ENCODE measurements around the gene PPFIA3. TPM values are rescaled to one million over a fixed set of nuclear protein-coding genes. Genes with fewer than 3 reads are reported as not detected.
"Not testable (repeated sequence)": the region's sequence is repeated elsewhere in the genome, so short reads cannot be mapped to it uniquely, and the experiment has no call there.

Gene PPFIA3
- polyA plus RNA-seq, 1 of the 3 experiments (the other 2 are of a cell fraction) = 5.7 TPM

DNA sequence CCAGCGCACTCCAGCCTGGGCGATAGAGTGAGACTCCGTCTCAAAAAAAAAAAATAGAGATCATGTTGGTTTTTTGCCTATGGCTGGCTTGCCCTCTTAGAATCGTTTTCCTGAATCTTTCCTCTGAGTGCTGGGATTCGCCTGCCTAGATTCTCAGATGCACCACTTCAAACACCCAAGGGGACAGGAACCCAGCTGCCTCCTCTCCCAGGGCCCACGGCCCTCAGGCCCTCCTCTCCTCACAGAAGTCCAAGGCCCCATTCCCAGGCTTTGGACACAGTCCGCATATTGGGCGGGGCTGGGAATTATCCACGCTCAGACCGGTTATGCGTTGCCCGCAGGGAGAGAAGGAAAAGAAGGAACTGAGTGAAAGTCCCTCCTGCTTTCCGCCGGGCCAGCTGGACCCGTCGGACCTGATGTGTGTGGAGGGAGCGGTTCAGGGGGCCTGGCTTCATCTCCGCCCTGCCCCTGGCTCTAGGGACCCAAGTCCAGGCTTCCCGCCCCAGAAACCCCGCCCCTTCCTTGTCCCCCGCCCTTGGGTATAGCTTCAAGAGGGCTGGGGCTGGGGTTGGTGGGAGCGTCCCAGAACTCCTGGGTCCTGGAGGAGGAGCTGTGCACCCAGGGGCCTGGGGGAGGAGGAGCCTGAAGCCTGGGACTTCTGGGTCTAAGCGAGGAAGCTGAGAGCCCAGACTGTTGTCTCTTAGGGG, 5.8 kb downstream of the PPFIA3 start:
- H3K9ac ChIP-seq = no peak overlapping the region
- H2AFZ ChIP-seq (ENCODE audit: low read depth) = no peak overlapping the region
- no peak for DNase-seq
- no peaks in the 10 kb centered on the region for H3F3A ChIP-seq (replicated peaks; ENCODE audit: insufficient read depth)
- no peaks in the 10 kb centered on the region for H3K79me2 ChIP-seq (ENCODE audit: insufficient read depth)
- H3K36me3 ChIP-seq (replicated peaks in 1 of 2; ENCODE audit: control insufficient read depth in 1 of 2, insufficient read depth in 2 of 2, low read length in 1 of 2) = no peaks in the 10 kb centered on the region
- 86% methylated on average over 19 of the region's 23 CpGs for WGBS (ENCODE audit: low lambda C conversion rate)
- no peaks in the 10 kb centered on the region for H3K9me2 ChIP-seq
- no peaks in the 10 kb centered on the region for H3K9me3 ChIP-seq
- no peak for TF ChIP-seq CHD2 (IDR thresholded peaks at IDR 0.05; ENCODE audit: low read length, partially characterized antibody)
- no peak for TF ChIP-seq RCOR1 (IDR thresholded peaks at IDR 0.05; ENCODE audit: low read length)
- no peak for TF ChIP-seq FOSL2 (IDR thresholded peaks at IDR 0.05; ENCODE audit: borderline replicate concordance, low read depth)
- TF ChIP-seq IRF3 (IDR thresholded peaks at IDR 0.05; ENCODE audit: low read depth, low read length) = no peak
- TF ChIP-seq, protein P1, sequence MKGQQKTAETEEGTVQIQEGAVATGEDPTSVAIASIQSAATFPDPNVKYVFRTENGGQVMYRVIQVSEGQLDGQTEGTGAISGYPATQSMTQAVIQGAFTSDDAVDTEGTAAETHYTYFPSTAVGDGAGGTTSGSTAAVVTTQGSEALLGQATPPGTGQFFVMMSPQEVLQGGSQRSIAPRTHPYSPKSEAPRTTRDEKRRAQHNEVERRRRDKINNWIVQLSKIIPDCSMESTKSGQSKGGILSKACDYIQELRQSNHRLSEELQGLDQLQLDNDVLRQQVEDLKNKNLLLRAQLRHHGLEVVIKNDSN (IDR thresholded peaks at IDR 0.05; ENCODE audit: borderline replicate concordance, low read depth) = no peak
- no peak overlapping the region for H3K4me2 ChIP-seq
- ChIA-PET CTCF (interaction anchor here (1.0 to 2.8 kb wide), 4 partner anchors 11 to 27 kb away, joined by 3 to 10 read pairs (median 4); partner anchors contain the start of gene LIN7B), POLR2A (interaction anchor here (1.1 kb wide), 1 partner anchor 17 kb away, joined by 4 read pairs; no protein-coding TSS in a partner anchor)
- H3K4me1 ChIP-seq (ENCODE audit: control insufficient read depth in 1 of 2, insufficient read depth in 2 of 2, low read depth in 1 of 2, low read length in 1 of 2) = peaks cover 10 to 17% of the 10 kb centered on the region in 2 experiments; a peak in 2 of 4 replicates
- H3K4me3 ChIP-seq (ENCODE audit: low read depth in 2 of 2, low read length in 1 of 2) = no peak overlapping the region
- no peaks in the 10 kb centered on the region for H4K20me1 ChIP-seq (ENCODE audit: insufficient read depth)
- H3K27me3 ChIP-seq (ENCODE audit: insufficient read depth) = no peaks in the 10 kb centered on the region
- no peak overlapping the region for H3K27ac ChIP-seq (ENCODE audit: low read depth in 2 of 2, low read length in 1 of 2)

- Histone ChIP-seq H3K9ac (no peak overlapping the region), H2AFZ (ENCODE audit: low read depth) (no peak overlapping the region), H3K4me3 (ENCODE audit: low read depth in 2 of 2, low read length in 1 of 2) (no peak overlapping the region), H3K9me2 (no peaks in the 10 kb centered on the region), H3K36me3 (replicated peaks in 1 of 2; ENCODE audit: control insufficient read depth in 1 of 2, insufficient read depth in 2 of 2, low read length in 1 of 2) (no peaks in the 10 kb centered on the region), H3K4me1 (ENCODE audit: control insufficient read depth in 1 of 2, insufficient read depth in 2 of 2, low read depth in 1 of 2, low read length in 1 of 2) (peaks cover 10 to 11% of the 10 kb centered on the region in 2 experiments; a peak in 2 of 4 replicates), H3K27me3 (ENCODE audit: insufficient read depth) (no peaks in the 10 kb centered on the region), H3F3A (replicated peaks; ENCODE audit: insufficient read depth) (no peaks in the 10 kb centered on the region), H3K9me3 (no peaks in the 10 kb centered on the region), H3K79me2 (ENCODE audit: insufficient read depth) (no peaks in the 10 kb centered on the region), H3K4me2 (no peak overlapping the region), H4K20me1 (ENCODE audit: insufficient read depth) (no peaks in the 10 kb centered on the region), H3K27ac (ENCODE audit: low read depth in 2 of 2, low read length in 1 of 2) (no peak overlapping the region)
- DNase-seq = no peak
- TF ChIP-seq TEAD4 (IDR thresholded peaks at IDR 0.05; ENCODE audit: borderline replicate concordance, insufficient read depth) (no peak), NRF1 (IDR thresholded peaks at IDR 0.05; ENCODE audit: low read depth, low read length) (no peak), TAF1 (IDR thresholded peaks at IDR 0.05; ENCODE audit: borderline replicate concordance, low read depth, low read length) (no peak), FOXM1 (IDR thresholded peaks at IDR 0.05; ENCODE audit: low read depth) (no peak), RAD21 (IDR thresholded peaks at IDR 0.05; ENCODE audit: low read length) (no peak)
- WGBS (ENCODE audit: low lambda C conversion rate) = 81% methylated on average over 4 of the region's 4 CpGs
- ChIA-PET POLR2A (interaction anchor here (2.0 kb wide), 1 partner anchor 23 kb away, joined by 5 read pairs; no protein-coding TSS in a partner anchor), CTCF (interaction anchor here (0.8 to 2.9 kb wide), 2 partner anchors 20 to 28 kb away, joined by 3 to 11 read pairs; no protein-coding TSS in a partner anchor)
Measured at GRCh38 chr19:49126575-49126974, 7.2 kb downstream of the PPFIA3 start.

GRCh38 chr19:49127225-49127624, 7.9 kb downstream of the PPFIA3 start:
- ChIA-PET CTCF (interaction anchor here (0.8 to 2.9 kb wide), 7 partner anchors 9 to 30 kb away, joined by 3 to 11 read pairs (median 4); partner anchors contain the start of gene HRC), POLR2A (interaction anchor here (0.9 to 2.0 kb wide), 4 partner anchors 13 to 32 kb away, joined by 3 to 10 read pairs (median 4); partner anchors contain the start of gene LIN7B)
- not testable (repeated sequence) for H3K9ac ChIP-seq; H4K20me1 ChIP-seq (ENCODE audit: insufficient read depth); H3K4me3 ChIP-seq (ENCODE audit: low read depth in 2 of 2, low read length in 1 of 2); H3K79me2 ChIP-seq (ENCODE audit: insufficient read depth); H3K9me2 ChIP-seq; H3K27ac ChIP-seq (ENCODE audit: low read depth in 2 of 2, low read length in 1 of 2); H3K9me3 ChIP-seq; H3K36me3 ChIP-seq (replicated peaks in 1 of 2; ENCODE audit: control insufficient read depth in 1 of 2, insufficient read depth in 2 of 2, low read length in 1 of 2); H3K27me3 ChIP-seq (ENCODE audit: insufficient read depth); H3F3A ChIP-seq (replicated peaks; ENCODE audit: insufficient read depth); DNase-seq
- Histone ChIP-seq H3K4me1 (ENCODE audit: control insufficient read depth in 1 of 2, insufficient read depth in 2 of 2, low read depth in 1 of 2, low read length in 1 of 2) (peaks cover 10 to 11% of the 10 kb centered on the region in 2 experiments; a peak in 2 of 4 replicates), H2AFZ (ENCODE audit: low read depth) (peak overlapping the region; percentile 82; the same call in 1 of the 2 replicates), H3K4me2 (0 out of 2 replicates have a peak overlapping the region, but pooled peaks have one; percentile 60)
- 95% methylated on average over 12 of the region's 12 CpGs for WGBS (ENCODE audit: low lambda C conversion rate)
